ENCODE measurements around the gene NHEJ1. TPM values are rescaled to one million over a fixed set of nuclear protein-coding genes. Genes with fewer than 3 reads are reported as not detected.
A peak's percentile ranks its signal among the peaks of the same experiment; 100 is the strongest.

Gene NHEJ1
- total and polyA plus RNA-seq, 11 donors = 3.7 to 17.0 (median 8.0) TPM

DNA sequence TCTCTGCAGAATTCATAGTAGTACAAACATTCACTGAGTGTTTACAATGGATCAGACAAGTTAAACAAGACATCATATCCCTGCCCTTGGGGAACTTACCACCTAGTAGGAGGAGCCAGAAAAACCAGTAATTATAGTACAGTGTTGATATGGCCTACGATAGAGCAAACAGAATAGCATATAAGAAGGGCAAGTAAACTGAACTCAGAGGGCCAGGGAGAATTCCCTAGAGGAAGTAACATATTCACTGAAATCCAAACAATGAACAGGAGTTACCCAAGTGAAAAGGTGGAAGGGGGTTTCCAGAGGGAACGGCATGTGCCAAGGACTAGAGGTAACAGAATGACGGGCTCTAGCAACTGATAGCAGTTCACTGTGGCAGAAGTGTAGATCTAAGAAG lies 34.1 kb downstream of the NHEJ1 start:
- no peak for DNase-seq
- no peaks in the 10 kb centered on the region for H3K9me3 ChIP-seq
- H3K36me3 ChIP-seq = peaks cover 0 to 12% (median 0%) of the 10 kb centered on the region in 9 donors
- intact Hi-C loops (cut with DNase I) = loop anchor here in 1 of 10 donors (10.0 kb wide), 1 partner anchor 252 kb away; no protein-coding TSS in a partner anchor
- H3K27me3 ChIP-seq = no peaks in the 10 kb centered on the region
- no peak for ATAC-seq
- TF ChIP-seq POLR2A (IDR thresholded peaks at IDR 0.05) = no peak
- TF ChIP-seq, protein P1, sequence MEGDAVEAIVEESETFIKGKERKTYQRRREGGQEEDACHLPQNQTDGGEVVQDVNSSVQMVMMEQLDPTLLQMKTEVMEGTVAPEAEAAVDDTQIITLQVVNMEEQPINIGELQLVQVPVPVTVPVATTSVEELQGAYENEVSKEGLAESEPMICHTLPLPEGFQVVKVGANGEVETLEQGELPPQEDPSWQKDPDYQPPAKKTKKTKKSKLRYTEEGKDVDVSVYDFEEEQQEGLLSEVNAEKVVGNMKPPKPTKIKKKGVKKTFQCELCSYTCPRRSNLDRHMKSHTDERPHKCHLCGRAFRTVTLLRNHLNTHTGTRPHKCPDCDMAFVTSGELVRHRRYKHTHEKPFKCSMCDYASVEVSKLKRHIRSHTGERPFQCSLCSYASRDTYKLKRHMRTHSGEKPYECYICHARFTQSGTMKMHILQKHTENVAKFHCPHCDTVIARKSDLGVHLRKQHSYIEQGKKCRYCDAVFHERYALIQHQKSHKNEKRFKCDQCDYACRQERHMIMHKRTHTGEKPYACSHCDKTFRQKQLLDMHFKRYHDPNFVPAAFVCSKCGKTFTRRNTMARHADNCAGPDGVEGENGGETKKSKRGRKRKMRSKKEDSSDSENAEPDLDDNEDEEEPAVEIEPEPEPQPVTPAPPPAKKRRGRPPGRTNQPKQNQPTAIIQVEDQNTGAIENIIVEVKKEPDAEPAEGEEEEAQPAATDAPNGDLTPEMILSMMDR (IDR thresholded peaks at IDR 0.05) = no peak
- H3K4me1 ChIP-seq = peaks cover 0 to 32% (median 15%) of the 10 kb centered on the region in 12 donors
- H3K27ac ChIP-seq = no peak overlapping the region
- 61 to 80% (median 74%) methylated on average over 3 of the region's 3 CpGs for WGBS, 4 donors
- no peak overlapping the region for H3K4me3 ChIP-seq

DNA sequence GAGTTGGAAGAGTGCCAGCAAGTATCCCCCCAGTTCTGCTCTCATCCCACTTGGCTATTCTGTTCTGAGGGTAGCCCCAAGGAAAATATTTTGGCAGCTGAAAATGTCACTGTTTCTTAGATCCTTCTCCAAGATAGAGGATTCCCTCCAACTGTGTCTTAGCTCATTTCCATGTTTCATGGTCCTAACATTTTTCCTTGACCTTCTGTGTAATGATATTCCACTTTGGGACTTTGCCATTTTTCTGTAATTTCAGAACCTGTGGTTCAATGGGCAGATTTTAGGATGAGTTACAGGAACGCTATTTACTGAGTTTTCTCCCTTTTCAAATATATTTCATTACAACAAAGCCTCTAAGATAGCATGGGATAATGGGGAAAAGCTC lies 34.7 kb downstream of the NHEJ1 start:
- WGBS, 4 donors = 93 to 96% (median 94%) methylated on average over 1 of the region's 1 CpG
- no peak for TF ChIP-seq POLR2A (IDR thresholded peaks at IDR 0.05)
- TF ChIP-seq, protein P1 (IDR thresholded peaks at IDR 0.05) = no peak
- Histone ChIP-seq H3K4me3 (no peak overlapping the region), H3K27ac (no peak overlapping the region), H3K4me1 (peaks cover 0 to 32% (median 15%) of the 10 kb centered on the region in 12 donors), H3K9me3 (no peaks in the 10 kb centered on the region), H3K36me3 (peaks cover 0 to 5% (median 0%) of the 10 kb centered on the region in 9 donors), H3K27me3 (no peaks in the 10 kb centered on the region)
- no peak for DNase-seq
- intact Hi-C loops (cut with DNase I) = loop anchor here in 1 of 10 donors (10.0 kb wide), 1 partner anchor 251 kb away; no protein-coding TSS in a partner anchor
- ATAC-seq = no peak

DNA sequence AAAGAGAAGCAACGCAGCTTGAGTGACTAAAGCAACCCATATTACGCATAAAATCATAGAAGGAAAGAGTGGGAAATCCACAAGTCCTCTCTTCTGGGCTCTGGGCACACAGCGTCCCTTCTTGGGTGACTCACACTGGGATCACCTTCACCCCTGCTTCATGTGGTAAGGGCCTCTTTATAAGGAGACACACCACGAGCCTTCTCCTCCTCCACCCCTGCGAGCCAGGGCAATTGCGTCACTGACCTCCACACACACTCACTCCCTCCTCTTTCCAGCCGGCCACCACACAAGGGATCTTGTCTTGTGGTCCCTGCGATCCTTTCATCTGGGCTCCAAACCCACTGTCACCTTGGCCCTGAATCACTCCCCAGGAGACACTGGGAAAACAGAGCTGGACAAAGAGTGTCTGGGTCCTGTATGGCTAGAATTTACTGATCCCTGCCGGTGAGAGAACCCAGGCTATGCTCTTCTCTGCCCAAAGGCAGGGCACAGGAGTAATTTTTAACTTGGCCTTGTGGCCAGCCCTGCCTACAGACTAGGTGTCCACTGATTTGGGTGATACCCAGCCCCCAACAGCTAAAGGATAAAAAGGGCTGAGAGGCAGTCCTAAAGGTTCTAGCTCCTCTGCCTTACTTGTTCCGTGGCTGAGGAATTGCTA lies 35.3 kb downstream of the NHEJ1 start:
- peak in 2 of 5 donors; percentile 41 to 49 for DNase-seq
- ATAC-seq = peak in 3 of 4 donors; percentile 55 to 79 (median 58)
- intact Hi-C loops (cut with DNase I) = loop anchor here in 1 of 10 donors (10.0 kb wide), 1 partner anchor 251 kb away; no protein-coding TSS in a partner anchor
- no peak for TF ChIP-seq POLR2A (IDR thresholded peaks at IDR 0.05)
- TF ChIP-seq, protein P1 (IDR thresholded peaks at IDR 0.05) = no peak
- no peak overlapping the region for H3K27ac ChIP-seq
- no peaks in the 10 kb centered on the region for H3K27me3 ChIP-seq
- no peaks in the 10 kb centered on the region for H3K9me3 ChIP-seq
- H3K36me3 ChIP-seq = no peaks in the 10 kb centered on the region
- H3K4me3 ChIP-seq = no peak overlapping the region
- 85 to 91% (median 88%) methylated on average over 10 of the region's 10 CpGs for WGBS, 4 donors
- peaks cover 0 to 32% (median 15%) of the 10 kb centered on the region in 12 donors for H3K4me1 ChIP-seq

DNA sequence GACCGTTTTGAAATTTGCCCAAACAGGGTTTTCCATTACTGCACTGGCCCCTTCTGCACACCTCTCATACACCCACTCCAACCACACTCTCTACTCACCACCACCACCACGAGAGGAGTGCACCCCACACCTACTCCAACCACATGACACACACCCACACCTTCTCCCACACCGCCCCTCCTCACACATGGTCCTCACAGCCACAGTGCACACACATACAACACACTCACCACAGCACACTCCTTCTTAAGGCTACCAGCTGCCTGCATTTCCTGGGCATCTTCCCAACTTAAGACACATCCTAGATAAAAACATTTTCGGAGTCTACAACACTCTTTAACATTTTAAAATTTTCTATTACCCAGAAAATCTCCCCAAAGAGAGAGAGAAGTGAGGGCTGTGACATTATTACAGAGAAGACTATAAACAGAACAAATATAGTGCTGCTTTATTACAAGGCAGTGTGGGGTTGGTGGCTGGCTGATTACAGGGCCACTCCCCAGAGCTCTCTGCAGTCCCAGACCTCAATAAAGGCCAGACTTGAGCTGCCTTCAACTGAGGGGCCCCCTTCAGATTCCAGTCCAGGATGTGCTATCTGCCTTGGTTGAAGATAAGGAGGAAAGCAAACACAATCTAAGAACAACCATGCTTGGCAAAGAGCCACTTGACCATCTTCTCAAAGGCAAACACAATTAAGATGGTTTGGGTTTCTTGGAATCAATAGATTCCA lies 36.1 kb downstream of the NHEJ1 start:
- H3K27me3 ChIP-seq = no peaks in the 10 kb centered on the region
- TF ChIP-seq POLR2A (IDR thresholded peaks at IDR 0.05) = no peak
- TF ChIP-seq, protein P1 (IDR thresholded peaks at IDR 0.05) = no peak
- DNase-seq (no peak), ATAC-seq (peak in 1 of 4 donors; percentile 34)
- no peaks in the 10 kb centered on the region for H3K9me3 ChIP-seq
- no peak overlapping the region for H3K4me3 ChIP-seq
- H3K4me1 ChIP-seq = peaks cover 0 to 32% (median 15%) of the 10 kb centered on the region in 12 donors
- 71 to 84% (median 76%) methylated on average over 4 of the region's 4 CpGs for WGBS, 4 donors
- intact Hi-C loops (cut with DNase I) = loop anchor here in 2 of 10 donors (5.0 to 10.0 kb wide), 2 partner anchors 52 to 250 kb away; no protein-coding TSS in a partner anchor
- no peak overlapping the region for H3K27ac ChIP-seq
- no peaks in the 10 kb centered on the region for H3K36me3 ChIP-seq

All from heart left ventricle (tissue), 16 donors.